ENCODE results near the gene HNRNPH3.

The HNRNPH3 gene

GRCh38 chr10:68366600-68366999, 34.7 kb downstream of the HNRNPH3 start:
- TF ChIP-seq POLR2AphosphoS5 (IDR thresholded peaks at IDR 0.05; ENCODE audit: low read depth): no peak
- no peak for TF ChIP-seq CTCF (IDR thresholded peaks at IDR 0.05; ENCODE audit: insufficient read depth, low read length)
- TF ChIP-seq GABPA (IDR thresholded peaks at IDR 0.05; ENCODE audit: low read depth): no peak
- no peak for TF ChIP-seq SPI1 (IDR thresholded peaks at IDR 0.05; ENCODE audit: borderline replicate concordance, low read depth)
- TF ChIP-seq REST (IDR thresholded peaks at IDR 0.05; ENCODE audit: insufficient replicate concordance, low read depth): no peak
- no peak for DNase-seq (ENCODE audit: low read depth in 1 of 2, low spot score in 1 of 2)
- H3K27ac ChIP-seq (replicated peaks): no peak overlapping the region

GRCh38 chr10:68367121-68367520, 35.3 kb downstream of the HNRNPH3 start:
- DNase-seq (ENCODE audit: low read depth in 1 of 2, low spot score in 1 of 2): no peak
- Histone ChIP-seq H3K4me3 (replicated peaks; ENCODE audit: insufficient read depth, low read length) (no peak overlapping the region), H3K27me3 (ENCODE audit: insufficient read depth, poor library complexity, severe bottlenecking) (no peaks in the 10 kb centered on the region), H3K27ac (replicated peaks) (no peak overlapping the region)
- TF ChIP-seq GABPA (IDR thresholded peaks at IDR 0.05; ENCODE audit: low read depth) (no peak), SPI1 (IDR thresholded peaks at IDR 0.05; ENCODE audit: borderline replicate concordance, low read depth) (no peak), CTCF (IDR thresholded peaks at IDR 0.05; ENCODE audit: insufficient read depth, low read length) (no peak)

More at GRCh38 chr10:68366600-68366999, 34.7 kb downstream of the HNRNPH3 start:
- no peaks in the 10 kb centered on the region for H3K27me3 ChIP-seq (ENCODE audit: insufficient read depth, poor library complexity, severe bottlenecking)
- no peak overlapping the region for H3K4me3 ChIP-seq (replicated peaks; ENCODE audit: insufficient read depth, low read length)

GRCh38 chr10:68371604-68372003, 39.7 kb downstream of the HNRNPH3 start:
- no peak overlapping the region for H3K27ac ChIP-seq (replicated peaks)
- no peak overlapping the region for H3K4me3 ChIP-seq (replicated peaks; ENCODE audit: insufficient read depth, low read length)
- H3K27me3 ChIP-seq (ENCODE audit: insufficient read depth, poor library complexity, severe bottlenecking): no peaks in the 10 kb centered on the region
- TF ChIP-seq REST (IDR thresholded peaks at IDR 0.05; ENCODE audit: insufficient replicate concordance, low read depth): no peak
- no peak for TF ChIP-seq CTCF (IDR thresholded peaks at IDR 0.05; ENCODE audit: insufficient read depth, low read length)
- TF ChIP-seq GABPA (IDR thresholded peaks at IDR 0.05; ENCODE audit: low read depth): no peak
- no peak for TF ChIP-seq SPI1 (IDR thresholded peaks at IDR 0.05; ENCODE audit: borderline replicate concordance, low read depth)
- TF ChIP-seq POLR2AphosphoS5 (IDR thresholded peaks at IDR 0.05; ENCODE audit: low read depth): no peak
- DNase-seq (ENCODE audit: low read depth in 1 of 2, low spot score in 1 of 2): no peak

GRCh38 chr10:68385740-68386139, 53.9 kb downstream of the HNRNPH3 start:
- Histone ChIP-seq H3K4me3 (replicated peaks; ENCODE audit: insufficient read depth, low read length) (no peak overlapping the region), H3K27me3 (ENCODE audit: insufficient read depth, poor library complexity, severe bottlenecking) (no peaks in the 10 kb centered on the region), H3K27ac (replicated peaks) (no peak overlapping the region)
- TF ChIP-seq CTCF (IDR thresholded peaks at IDR 0.05; ENCODE audit: insufficient read depth, low read length) (no peak), REST (IDR thresholded peaks at IDR 0.05; ENCODE audit: insufficient replicate concordance, low read depth) (no peak), POLR2AphosphoS5 (IDR thresholded peaks at IDR 0.05; ENCODE audit: low read depth) (no peak), SPI1 (IDR thresholded peaks at IDR 0.05; ENCODE audit: borderline replicate concordance, low read depth) (no peak), GABPA (IDR thresholded peaks at IDR 0.05; ENCODE audit: low read depth) (no peak)
- DNase-seq (ENCODE audit: low read depth in 1 of 2, low spot score in 1 of 2): no peak
